Uterus (tissue), 2 donors: ENCODE results near the gene ATP8B1.
"Not testable (repeated sequence)": the region's sequence is repeated elsewhere in the genome, so short reads cannot be mapped to it uniquely, and the experiment has no call there.

Experiments used
- POLR2A ChIP-seq, 2 donors: fragments of 450-650 bp; IDR thresholded peaks; one replicate each; pipeline ENCODE4 v1.6.1; 2016; ENCODE audit warnings: antibody characterized with exemption in 2 of 2, mild to moderate bottlenecking in 1 of 2, moderate library complexity in 1 of 2
- TF ChIP-seq, protein P1 (sequence below), 4 experiments: fragments of 200-600 bp in 2 of 4; fragments of 450-650 bp in 2 of 4; sonication (generic) in 2 of 4; IDR thresholded peaks; one replicate each; pipeline ENCODE4 v1.5.1; 2016 to 2019; ENCODE audit warnings: antibody characterized with exemption in 4 of 4, mild to moderate bottlenecking in 2 of 4, moderate library complexity in 1 of 4

DNA sequence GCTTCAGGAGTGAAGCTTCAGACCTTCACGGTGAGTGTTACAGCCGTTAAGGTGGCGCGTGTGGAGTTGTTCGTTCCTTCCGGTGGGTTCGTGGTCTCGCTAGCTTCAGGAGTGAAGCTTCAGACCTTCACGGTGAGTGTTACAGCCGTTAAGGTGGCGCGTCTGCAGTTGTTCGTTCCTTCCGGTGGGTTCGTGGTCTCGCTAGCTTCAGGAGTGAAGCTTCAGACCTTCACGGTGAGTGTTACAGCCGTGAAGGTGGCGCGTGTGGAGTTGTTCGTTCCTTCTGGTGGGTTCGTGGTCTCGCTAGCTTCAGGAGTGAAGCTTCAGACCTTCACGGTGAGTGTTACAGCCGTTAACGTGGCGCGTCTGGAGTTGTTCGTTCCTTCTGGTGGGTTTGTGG, 160.7 kb downstream of the ATP8B1 start:
- TF ChIP-seq, protein P1, sequence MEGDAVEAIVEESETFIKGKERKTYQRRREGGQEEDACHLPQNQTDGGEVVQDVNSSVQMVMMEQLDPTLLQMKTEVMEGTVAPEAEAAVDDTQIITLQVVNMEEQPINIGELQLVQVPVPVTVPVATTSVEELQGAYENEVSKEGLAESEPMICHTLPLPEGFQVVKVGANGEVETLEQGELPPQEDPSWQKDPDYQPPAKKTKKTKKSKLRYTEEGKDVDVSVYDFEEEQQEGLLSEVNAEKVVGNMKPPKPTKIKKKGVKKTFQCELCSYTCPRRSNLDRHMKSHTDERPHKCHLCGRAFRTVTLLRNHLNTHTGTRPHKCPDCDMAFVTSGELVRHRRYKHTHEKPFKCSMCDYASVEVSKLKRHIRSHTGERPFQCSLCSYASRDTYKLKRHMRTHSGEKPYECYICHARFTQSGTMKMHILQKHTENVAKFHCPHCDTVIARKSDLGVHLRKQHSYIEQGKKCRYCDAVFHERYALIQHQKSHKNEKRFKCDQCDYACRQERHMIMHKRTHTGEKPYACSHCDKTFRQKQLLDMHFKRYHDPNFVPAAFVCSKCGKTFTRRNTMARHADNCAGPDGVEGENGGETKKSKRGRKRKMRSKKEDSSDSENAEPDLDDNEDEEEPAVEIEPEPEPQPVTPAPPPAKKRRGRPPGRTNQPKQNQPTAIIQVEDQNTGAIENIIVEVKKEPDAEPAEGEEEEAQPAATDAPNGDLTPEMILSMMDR (IDR thresholded peaks at IDR 0.05): not testable (repeated sequence)
- TF ChIP-seq POLR2A (IDR thresholded peaks at IDR 0.05): not testable (repeated sequence)
